Gastroesophageal sphincter (tissue), 4 donors: ENCODE measurements around the gene ATP9B. TPM values are rescaled to one million over a fixed set of nuclear protein-coding genes. Genes with fewer than 3 reads are reported as not detected.
A peak's percentile ranks its signal among the peaks of the same experiment; 100 is the strongest.

Source experiments
- ATAC-seq: fragments of 150-250 bp; one replicate; pipeline ENCODE4 v1.9.1; 2016; ENCODE audit warnings: mild to moderate bottlenecking, moderate library complexity
- H3K27ac ChIP-seq, 4 donors: fragments of 200-600 bp; sonication (generic) in 3 of 4; 1 replicate in 3 of 4; 2 replicates in 1 of 4; pipeline ENCODE4 v1.5.1; 2016 to 2019
- H3K27me3 ChIP-seq: fragments of 200-600 bp; sonication (generic); one replicate; pipeline ENCODE4 v1.5.1; 2019
- H3K36me3 ChIP-seq, 2 donors: fragments of 200-600 bp; sonication (generic); one replicate each; pipeline ENCODE4 v1.5.1; 2019; ENCODE audit warnings: control low read depth in 1 of 2
- H3K4me1 ChIP-seq, 3 donors: fragments of 200-600 bp; sonication (generic); 1 replicate in 2 of 3; 2 replicates in 1 of 3; pipeline ENCODE4 v1.5.1; 2016 to 2019; ENCODE audit warnings: control low read depth in 2 of 3
- H3K4me3 ChIP-seq, 2 donors: fragments of 200-600 bp; sonication (generic); one replicate each; pipeline ENCODE4 v1.5.1; 2019; ENCODE audit warnings: mild to moderate bottlenecking in 1 of 2, moderate library complexity in 1 of 2
- H3K9me3 ChIP-seq, 3 donors: fragments of 200-600 bp; sonication (generic); one replicate each; pipeline ENCODE4 v1.5.1; 2017 to 2019; ENCODE audit warnings: control low read depth in 2 of 3
- CTCF ChIP-seq, 4 experiments: fragments of 200-600 bp in 2 of 4; fragments of 450-650 bp in 2 of 4; sonication (generic) in 1 of 4; IDR thresholded peaks; one replicate each; pipeline ENCODE4 v1.5.1; 2017 to 2019; ENCODE audit warnings: antibody characterized with exemption in 4 of 4, mild to moderate bottlenecking in 2 of 4, moderate library complexity in 2 of 4
- EP300 ChIP-seq: sonication (generic); formaldehyde crosslinking; IDR thresholded peaks from one replicate; pipeline ENCODE4 v1.6.1; 2017; ENCODE audit warnings: antibody characterized with exemption, mild to moderate bottlenecking
- POLR2A ChIP-seq, 2 donors: fragments of 450-650 bp; IDR thresholded peaks; one replicate each; pipeline ENCODE4 v1.6.1; 2017; ENCODE audit warnings: antibody characterized with exemption in 2 of 2, mild to moderate bottlenecking in 2 of 2, moderate library complexity in 1 of 2
- POLR2AphosphoS5 ChIP-seq: sonication (generic); formaldehyde crosslinking; IDR thresholded peaks from one replicate; pipeline ENCODE4 v1.6.1; 2017; ENCODE audit warnings: antibody characterized with exemption
- WGBS, 2 donors: methylation state at CpG; one replicate each; pipeline ENCODE4 v1.1.5; 2018; ENCODE audit warnings: low coverage in 1 of 2; 5-methylcytosine and 5-hydroxymethylcytosine counted together
- total RNA-seq, 4 donors: library from RNA; depleted of rRNA; stranded (reverse); fragments of >200 nt; gene quantifications; one replicate each; pipeline ENCODE4 v1.1.0, GENCODE V29; 2016

The ATP9B gene
- total RNA-seq, 4 donors from 2014 or later = 16.6 to 48.7 (median 33.7) TPM

DNA sequence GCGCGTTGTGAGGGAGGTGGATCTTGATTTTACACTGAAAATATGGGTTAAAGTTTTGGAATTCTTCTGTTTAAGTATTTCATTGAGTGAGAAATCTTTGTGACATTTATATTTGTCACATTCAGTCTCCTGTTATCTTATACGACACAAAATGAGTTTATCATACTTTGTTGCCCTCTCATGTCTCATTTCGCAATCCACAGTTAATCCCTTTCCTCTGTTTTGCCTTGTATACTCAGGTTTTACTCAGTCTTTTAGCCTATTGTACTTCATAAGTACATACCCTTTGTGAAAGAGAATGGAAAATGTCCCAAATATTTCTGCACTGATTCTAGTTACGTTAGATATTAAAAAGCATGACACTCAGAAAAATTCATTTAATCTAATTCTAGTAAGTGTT lies 142.7 kb downstream of the ATP9B start:
- Histone ChIP-seq H3K9me3 (no peaks in the 10 kb centered on the region), H3K36me3 (peaks cover 0 to 24% of the 10 kb centered on the region in 2 donors), H3K27me3 (no peaks in the 10 kb centered on the region), H3K4me3 (no peak overlapping the region), H3K4me1 (no peaks in the 10 kb centered on the region), H3K27ac (no peak overlapping the region)
- 82 to 85% methylated on average over 5 of the region's 5 CpGs for WGBS, 2 donors
- no peak for ATAC-seq
- TF ChIP-seq EP300 (no peak), POLR2AphosphoS5 (no peak), CTCF (IDR thresholded peaks at IDR 0.05) (no peak), POLR2A (IDR thresholded peaks at IDR 0.05) (no peak)

DNA sequence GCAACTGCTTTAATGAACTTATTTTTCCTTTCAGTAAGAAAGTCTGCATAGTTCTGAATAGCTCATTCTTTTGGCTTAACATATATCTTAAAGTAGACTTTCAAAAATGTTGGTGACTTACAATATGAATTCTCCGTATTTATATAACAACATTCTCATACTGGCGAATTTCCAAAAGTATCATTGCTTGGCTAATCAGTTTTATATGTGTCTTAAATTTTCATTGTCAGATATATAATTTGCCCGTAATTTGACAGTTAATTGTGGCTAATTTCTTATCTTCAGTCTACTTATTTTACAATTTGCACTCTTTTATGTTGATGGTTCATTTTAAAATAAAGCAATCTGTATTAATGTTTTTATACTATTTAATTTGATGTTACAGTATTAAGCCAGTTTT lies 144.9 kb downstream of the ATP9B start:
- ATAC-seq = no peak
- Histone ChIP-seq H3K36me3 (peaks cover 0 to 19% of the 10 kb centered on the region in 2 donors), H3K4me1 (no peaks in the 10 kb centered on the region), H3K4me3 (no peak overlapping the region), H3K9me3 (no peaks in the 10 kb centered on the region), H3K27me3 (no peaks in the 10 kb centered on the region), H3K27ac (no peak overlapping the region)
- 89 to 91% methylated on average over 3 of the region's 3 CpGs for WGBS, 2 donors
- TF ChIP-seq CTCF (IDR thresholded peaks at IDR 0.05) (no peak), EP300 (no peak), POLR2A (IDR thresholded peaks at IDR 0.05) (no peak)

GRCh38 chr18:79216176-79216575 lies 147.0 kb downstream of the ATP9B start:
- Histone ChIP-seq H3K27me3 (no peaks in the 10 kb centered on the region), H3K27ac (no peak overlapping the region), H3K9me3 (no peaks in the 10 kb centered on the region), H3K4me1 (no peaks in the 10 kb centered on the region), H3K4me3 (no peak overlapping the region), H3K36me3 (peaks cover 0 to 18% of the 10 kb centered on the region in 2 donors)
- TF ChIP-seq CTCF (IDR thresholded peaks at IDR 0.05) (no peak), POLR2AphosphoS5 (no peak), POLR2A (IDR thresholded peaks at IDR 0.05) (no peak), EP300 (no peak)
- no peak for ATAC-seq
- 64 to 80% methylated on average over 3 to 5 of the region's 6 CpGs for WGBS, 2 donors

- Histone ChIP-seq H3K27ac (peak overlapping the region in 2 of 4 donors; percentile 4 to 31), H3K27me3 (no peaks in the 10 kb centered on the region), H3K36me3 (peaks cover 0 to 22% of the 10 kb centered on the region in 2 donors), H3K4me1 (no peaks in the 10 kb centered on the region), H3K9me3 (no peaks in the 10 kb centered on the region), H3K4me3 (no peak overlapping the region)
- ATAC-seq = no peak
- 82 to 86% methylated on average over 15 to 19 of the region's 19 CpGs for WGBS, 2 donors
- no peak for TF ChIP-seq POLR2A (IDR thresholded peaks at IDR 0.05)
- no peak for TF ChIP-seq CTCF (IDR thresholded peaks at IDR 0.05)
- no peak for TF ChIP-seq EP300
- no peak for TF ChIP-seq POLR2AphosphoS5
Observed at GRCh38 chr18:79217979-79218604, 148.9 kb downstream of the ATP9B start.

DNA sequence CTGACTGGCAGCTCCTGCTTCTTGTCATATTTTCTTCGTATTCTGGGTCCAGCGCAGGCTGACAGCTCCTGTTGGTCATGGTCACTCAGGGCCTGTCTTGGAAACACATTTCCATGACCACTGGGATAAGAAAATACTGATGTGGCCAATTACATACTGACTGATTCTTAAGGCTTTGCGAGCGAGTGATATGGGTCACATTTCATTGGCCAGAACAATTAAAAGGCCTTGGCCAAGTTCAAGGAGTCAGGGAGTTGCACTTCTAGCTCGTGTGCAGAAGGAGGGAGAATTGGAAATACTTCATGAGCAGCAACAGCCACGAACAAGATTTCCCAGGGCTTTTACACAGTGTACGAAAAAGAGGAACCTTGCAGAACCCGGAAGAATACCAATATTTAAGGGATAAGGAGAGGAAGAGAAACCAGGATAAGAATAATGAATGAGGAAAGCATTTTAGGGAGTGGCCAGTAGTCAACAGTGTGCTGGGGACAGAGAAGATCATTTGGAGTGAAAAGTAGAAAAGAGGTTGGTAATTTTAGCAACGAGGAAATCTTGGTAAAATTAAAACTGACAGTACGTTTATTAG lies 149.5 kb downstream of the ATP9B start:
- H3K4me3 ChIP-seq = no peak overlapping the region
- H3K4me1 ChIP-seq = no peaks in the 10 kb centered on the region
- WGBS, 2 donors = 75 to 79% methylated on average over 2 to 10 of the region's 10 CpGs
- ATAC-seq = no peak
- H3K36me3 ChIP-seq = peaks cover 0 to 22% of the 10 kb centered on the region in 2 donors
- peak overlapping the region in 2 of 4 donors; percentile 4 to 31 for H3K27ac ChIP-seq
- H3K9me3 ChIP-seq = no peaks in the 10 kb centered on the region
- TF ChIP-seq POLR2AphosphoS5 (no peak), POLR2A (IDR thresholded peaks at IDR 0.05) (no peak), CTCF (IDR thresholded peaks at IDR 0.05) (no peak), EP300 (no peak)
- no peaks in the 10 kb centered on the region for H3K27me3 ChIP-seq
